Measurements from ENCODE around the gene NLRP1.

Gene NLRP1

DNA sequence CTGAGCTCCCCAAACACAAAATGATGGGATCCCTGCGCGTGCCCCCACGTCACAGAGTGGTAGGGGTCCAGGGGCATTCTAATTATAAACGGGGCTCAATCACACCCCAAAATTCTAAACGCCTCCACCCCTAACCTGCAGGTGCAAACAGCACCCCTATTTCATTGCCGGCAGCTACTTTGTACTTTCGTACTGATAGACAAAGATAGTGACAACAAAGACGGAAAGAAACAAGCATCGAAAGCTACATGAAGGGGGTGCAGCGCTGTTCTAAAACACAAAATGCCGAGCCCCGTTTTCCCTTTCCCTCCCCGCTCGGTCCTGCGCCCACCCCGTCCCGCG lies 84.1 kb downstream of the NLRP1 start:
- Histone ChIP-seq H3K27me3 (no peaks in the 10 kb centered on the region), H3K4me1 (no peaks in the 10 kb centered on the region), H3K4me3 (ENCODE audit: low read depth, low read length) (peak overlapping the region; percentile 62), H3K36me3 (no peaks in the 10 kb centered on the region), H3K9me3 (no peaks in the 10 kb centered on the region)
- TF ChIP-seq, protein P1, sequence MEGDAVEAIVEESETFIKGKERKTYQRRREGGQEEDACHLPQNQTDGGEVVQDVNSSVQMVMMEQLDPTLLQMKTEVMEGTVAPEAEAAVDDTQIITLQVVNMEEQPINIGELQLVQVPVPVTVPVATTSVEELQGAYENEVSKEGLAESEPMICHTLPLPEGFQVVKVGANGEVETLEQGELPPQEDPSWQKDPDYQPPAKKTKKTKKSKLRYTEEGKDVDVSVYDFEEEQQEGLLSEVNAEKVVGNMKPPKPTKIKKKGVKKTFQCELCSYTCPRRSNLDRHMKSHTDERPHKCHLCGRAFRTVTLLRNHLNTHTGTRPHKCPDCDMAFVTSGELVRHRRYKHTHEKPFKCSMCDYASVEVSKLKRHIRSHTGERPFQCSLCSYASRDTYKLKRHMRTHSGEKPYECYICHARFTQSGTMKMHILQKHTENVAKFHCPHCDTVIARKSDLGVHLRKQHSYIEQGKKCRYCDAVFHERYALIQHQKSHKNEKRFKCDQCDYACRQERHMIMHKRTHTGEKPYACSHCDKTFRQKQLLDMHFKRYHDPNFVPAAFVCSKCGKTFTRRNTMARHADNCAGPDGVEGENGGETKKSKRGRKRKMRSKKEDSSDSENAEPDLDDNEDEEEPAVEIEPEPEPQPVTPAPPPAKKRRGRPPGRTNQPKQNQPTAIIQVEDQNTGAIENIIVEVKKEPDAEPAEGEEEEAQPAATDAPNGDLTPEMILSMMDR (IDR thresholded peaks at IDR 0.05; ENCODE audit: low read depth, low read length) = no peak
- no peak for DNase-seq

DNA sequence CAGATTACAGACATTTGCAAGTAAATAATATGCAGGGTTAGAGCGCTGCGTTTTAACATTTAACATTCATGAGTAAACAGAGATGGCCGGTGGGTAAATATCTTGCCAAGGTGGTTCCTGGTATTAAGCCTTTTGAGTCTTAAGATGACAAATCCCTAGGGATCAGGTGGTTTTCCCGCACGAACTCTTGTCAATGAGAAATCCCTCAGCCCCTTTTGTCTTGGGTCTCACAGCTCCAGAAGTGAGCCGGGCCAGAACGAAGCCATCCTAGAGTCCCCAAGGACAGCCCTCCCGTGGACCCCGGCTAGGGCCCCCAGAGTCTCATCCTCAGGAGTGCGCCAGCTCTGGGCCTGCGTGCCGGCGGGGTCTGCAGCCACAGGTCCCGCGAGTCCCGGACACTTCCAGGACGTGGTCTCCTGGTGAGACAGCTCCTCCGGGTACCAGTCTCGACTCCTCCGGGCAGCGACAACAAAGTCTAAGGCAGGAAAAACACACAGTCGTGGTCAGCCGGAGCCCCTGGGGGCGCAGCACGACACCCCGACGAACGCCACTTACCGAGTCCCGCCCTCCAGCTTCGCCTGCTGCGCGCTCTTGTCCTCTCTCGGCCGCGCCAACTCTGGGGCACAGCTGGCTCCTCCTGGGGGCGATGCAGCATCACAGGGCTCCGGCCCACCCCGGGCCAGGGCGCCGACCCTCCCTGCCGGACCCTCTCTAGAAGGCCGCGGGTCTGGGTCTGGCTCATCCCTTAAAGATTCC lies 84.7 kb downstream of the NLRP1 start:
- no peak for DNase-seq
- H3K36me3 ChIP-seq = no peaks in the 10 kb centered on the region
- H3K27me3 ChIP-seq = no peaks in the 10 kb centered on the region
- no peaks in the 10 kb centered on the region for H3K9me3 ChIP-seq
- TF ChIP-seq, protein P1 (IDR thresholded peaks at IDR 0.05; ENCODE audit: low read depth, low read length) = no peak
- no peaks in the 10 kb centered on the region for H3K4me1 ChIP-seq
- H3K4me3 ChIP-seq (ENCODE audit: low read depth, low read length) = peak overlapping the region; percentile 62

DNA sequence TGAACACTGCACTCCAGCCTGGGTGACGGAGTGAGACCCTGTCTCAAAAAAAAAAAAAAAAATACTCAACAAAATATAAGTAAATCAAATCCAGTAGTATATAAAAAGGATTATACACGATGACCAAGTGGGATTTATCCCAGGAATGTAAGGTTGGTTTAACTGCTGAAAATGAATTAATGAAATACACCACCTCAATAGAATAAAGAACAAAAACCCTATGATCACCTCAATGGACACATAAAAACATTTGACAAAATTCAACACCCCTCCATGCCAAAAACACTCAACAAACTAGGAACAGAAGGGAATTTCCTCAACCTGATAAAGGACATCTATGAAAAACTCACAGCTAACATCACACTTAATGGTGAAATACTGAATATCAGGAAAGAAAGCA lies 91.3 kb downstream of the NLRP1 start:
- Histone ChIP-seq H3K4me1 (no peaks in the 10 kb centered on the region), H3K36me3 (peaks cover 8% of the 10 kb centered on the region), H3K9me3 (no peaks in the 10 kb centered on the region), H3K27me3 (no peaks in the 10 kb centered on the region), H3K4me3 (ENCODE audit: low read depth, low read length) (no peak overlapping the region)
- TF ChIP-seq, protein P1 (IDR thresholded peaks at IDR 0.05; ENCODE audit: low read depth, low read length) = no peak
- no peak for DNase-seq

DNA sequence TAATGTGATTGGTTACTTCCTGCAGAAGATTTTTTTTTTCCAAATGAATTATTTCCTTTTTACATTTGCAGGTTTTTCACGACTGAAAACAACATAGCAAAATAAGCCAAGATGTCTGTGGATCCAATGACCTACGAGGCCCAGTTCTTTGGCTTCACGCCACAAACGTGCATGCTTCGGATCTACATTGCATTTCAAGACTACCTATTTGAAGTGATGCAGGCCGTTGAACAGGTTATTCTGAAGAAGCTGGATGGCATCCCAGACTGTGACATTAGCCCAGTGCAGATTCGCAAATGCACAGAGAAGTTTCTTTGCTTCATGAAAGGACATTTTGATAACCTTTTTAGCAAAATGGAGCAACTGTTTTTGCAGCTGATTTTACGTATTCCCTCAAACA lies 95.6 kb downstream of the NLRP1 start:
- DNase-seq = no peak
- H3K9me3 ChIP-seq = no peaks in the 10 kb centered on the region
- no peaks in the 10 kb centered on the region for H3K27me3 ChIP-seq
- no peaks in the 10 kb centered on the region for H3K4me1 ChIP-seq
- H3K36me3 ChIP-seq = peaks cover 8% of the 10 kb centered on the region
- H3K4me3 ChIP-seq (ENCODE audit: low read depth, low read length) = no peak overlapping the region
- TF ChIP-seq, protein P1 (IDR thresholded peaks at IDR 0.05; ENCODE audit: low read depth, low read length) = no peak

- Histone ChIP-seq H3K4me1 (no peaks in the 10 kb centered on the region), H3K36me3 (peaks cover 8% of the 10 kb centered on the region), H3K4me3 (ENCODE audit: low read depth, low read length) (peak within 1 kb of the TSS; percentile 85), H3K9me3 (no peaks in the 10 kb centered on the region), H3K27me3 (no peaks in the 10 kb centered on the region)
- TF ChIP-seq, protein P1 (IDR thresholded peaks at IDR 0.05; ENCODE audit: low read depth, low read length) = no peak
- peak; percentile 93 for DNase-seq
Measured at GRCh38 chr17:5486206-5487124, 97.8 kb downstream of the NLRP1 start, which contains the start of gene MIS12. MIS12 (plus strand) TSS chr17:5486566; CDS start chr17:5488863, 2,297 bp downstream.
